Right lobe of liver (tissue), 4 donors: ENCODE results near the gene CFLAR.

Source experiments
- CTCF ChIP-seq, 4 donors: fragments of 200-600 bp in 3 of 4; fragments of 450-650 bp in 1 of 4; IDR thresholded peaks; one replicate each; pipeline versions ENCODE4 v1.5.1 to v1.8.0; 2016 to 2022; ENCODE audit warnings: antibody characterized with exemption in 4 of 4, mild to moderate bottlenecking in 2 of 4
- POLR2A ChIP-seq: fragments of 450-650 bp; IDR thresholded peaks from one replicate; pipeline ENCODE4 v1.6.1; 2017; ENCODE audit warnings: antibody characterized with exemption, mild to moderate bottlenecking
- donor health status: DM: no; HTN: no; CAD: no.
- donor health status: DM: no; HTN: no; CAD: no.
- donor health status: DM: no; HTN: yes; CAD: no.

GRCh38 chr2:201132518-201132917, 16.6 kb downstream of the CFLAR start:
- no peak for TF ChIP-seq CTCF (IDR thresholded peaks at IDR 0.05)
- no peak for TF ChIP-seq POLR2A
